ENCODE measurements around the gene ZNF763. TPM values are rescaled to one million over a fixed set of nuclear protein-coding genes. Genes with fewer than 3 reads are reported as not detected.
A peak's percentile ranks its signal among the peaks of the same experiment; 100 is the strongest.

ZNF763 gene
- total RNA-seq, 1 donor from 2014 or later, result 5.0 TPM

- DNase-seq (ENCODE audit: extremely low spot score, unreplicated experiment), result no peak
- peaks cover 46% of the 10 kb centered on the region for H3K36me3 Mint-ChIP-seq
- H3K27me3 Mint-ChIP-seq, result no peaks in the 10 kb centered on the region
- H3K9me3 Mint-ChIP-seq, result peaks cover 32% of the 10 kb centered on the region
- H3K4me1 Mint-ChIP-seq (ENCODE audit: unreplicated experiment), result no peaks in the 10 kb centered on the region
- TF ChIP-seq CTCF (conservative IDR thresholded peaks at IDR 0.05), result no peak
- no peak overlapping the region for H3K4me3 Mint-ChIP-seq
- H3K27ac Mint-ChIP-seq, result no peak overlapping the region
Observed at GRCh38 chr19:11979527-11979926, 14.7 kb downstream of the ZNF763 start.

GRCh38 chr19:11982526-11982925 lies 17.7 kb downstream of the ZNF763 start:
- no peak for TF ChIP-seq CTCF (conservative IDR thresholded peaks at IDR 0.05)
- no peak overlapping the region for H3K4me3 Mint-ChIP-seq
- no peak for DNase-seq (ENCODE audit: extremely low spot score, unreplicated experiment)
- H3K27me3 Mint-ChIP-seq, result no peaks in the 10 kb centered on the region
- H3K36me3 Mint-ChIP-seq, result peaks cover 27% of the 10 kb centered on the region
- peaks cover 19% of the 10 kb centered on the region for H3K9me3 Mint-ChIP-seq
- no peak overlapping the region for H3K27ac Mint-ChIP-seq
- H3K4me1 Mint-ChIP-seq (ENCODE audit: unreplicated experiment), result peaks cover 4% of the 10 kb centered on the region

- Mint-ChIP-seq H3K9me3 (no peaks in the 10 kb centered on the region), H3K27me3 (no peaks in the 10 kb centered on the region), H3K27ac (no peak overlapping the region), H3K36me3 (peaks cover 3% of the 10 kb centered on the region), H3K4me3 (peak overlapping the region; percentile 10), H3K4me1 (ENCODE audit: unreplicated experiment) (peaks cover 11% of the 10 kb centered on the region)
- peak; percentile 57 for TF ChIP-seq CTCF (conservative IDR thresholded peaks at IDR 0.05)
- DNase-seq (ENCODE audit: extremely low spot score, unreplicated experiment), result no peak
Observed at GRCh38 chr19:11984986-11985385, 20.1 kb downstream of the ZNF763 start.

GRCh38 chr19:11986754-11987153 lies 21.9 kb downstream of the ZNF763 start:
- Mint-ChIP-seq H3K9me3 (no peaks in the 10 kb centered on the region), H3K27me3 (no peaks in the 10 kb centered on the region), H3K4me1 (ENCODE audit: unreplicated experiment) (peaks cover 11% of the 10 kb centered on the region), H3K36me3 (peaks cover 10% of the 10 kb centered on the region), H3K27ac (no peak overlapping the region), H3K4me3 (peak overlapping the region; percentile 25)
- DNase-seq (ENCODE audit: extremely low spot score, unreplicated experiment), result no peak
- no peak for TF ChIP-seq CTCF (conservative IDR thresholded peaks at IDR 0.05)

GRCh38 chr19:11987405-11988281 lies 22.8 kb downstream of the ZNF763 start:
- peak; percentile 95 for DNase-seq (ENCODE audit: extremely low spot score, unreplicated experiment)
- Mint-ChIP-seq H3K36me3 (peaks cover 14% of the 10 kb centered on the region), H3K27ac (peak overlapping the region; percentile 98), H3K9me3 (no peaks in the 10 kb centered on the region), H3K27me3 (no peaks in the 10 kb centered on the region), H3K4me1 (ENCODE audit: unreplicated experiment) (peaks cover 11% of the 10 kb centered on the region), H3K4me3 (peak overlapping the region; percentile 100)
- no peak for TF ChIP-seq CTCF (conservative IDR thresholded peaks at IDR 0.05)
